Liver (tissue), 3 donors: ENCODE measurements around the gene SETD1A.
"Not testable (repeated sequence)": the region's sequence is repeated elsewhere in the genome, so short reads cannot be mapped to it uniquely, and the experiment has no call there.

Source experiments
- CTCF ChIP-seq: fragments of 150-350 bp; IDR thresholded peaks from 2 replicates; pipeline ENCODE4 v1.5.1; 2017; ENCODE audit warnings: improper control_type of control experiment, low read depth, low read length; ENCODE audit not compliant: missing input control
- GABPA ChIP-seq, 2 donors: IDR thresholded peaks in 1 of 2; conservative IDR thresholded peaks in 1 of 2; 2 replicates each; pipeline ENCODE4 v1.6.1; 2016; ENCODE audit warnings: antibody characterized with exemption in 2 of 2, mild to moderate bottlenecking in 1 of 2, moderate library complexity in 1 of 2
- HNF4A ChIP-seq, 2 donors: conservative IDR thresholded peaks; 2 replicates each; pipeline ENCODE4 v1.6.1; 2016; ENCODE audit warnings: antibody characterized with exemption in 2 of 2, mild to moderate bottlenecking in 2 of 2
- JUND ChIP-seq, 2 donors: IDR thresholded peaks; 2 replicates each; pipeline ENCODE4 v1.6.1; 2016; ENCODE audit warnings: antibody characterized with exemption in 2 of 2
- RAD21 ChIP-seq, 2 donors: IDR thresholded peaks; 2 replicates each; pipeline ENCODE4 v1.6.1; 2016; ENCODE audit warnings: antibody characterized with exemption in 2 of 2, mild to moderate bottlenecking in 2 of 2
- REST ChIP-seq: IDR thresholded peaks from 2 replicates; pipeline ENCODE4 v1.6.1; 2016; ENCODE audit warnings: antibody characterized with exemption, mild to moderate bottlenecking
- RXRA ChIP-seq, 2 donors: IDR thresholded peaks; 2 replicates each; pipeline ENCODE4 v1.6.1; 2017 to 2018; ENCODE audit warnings: antibody characterized with exemption in 2 of 2, mild to moderate bottlenecking in 1 of 2
- SP1 ChIP-seq: IDR thresholded peaks from 2 replicates; pipeline ENCODE4 v1.6.1; 2018; ENCODE audit warnings: antibody characterized with exemption, mild to moderate bottlenecking
- TAF1 ChIP-seq: conservative IDR thresholded peaks from 2 replicates; pipeline ENCODE4 v1.6.1; 2016; ENCODE audit warnings: antibody characterized with exemption, mild to moderate bottlenecking
- YY1 ChIP-seq: IDR thresholded peaks from 2 replicates; pipeline ENCODE4 v1.6.1; 2016; ENCODE audit warnings: antibody characterized with exemption, mild to moderate bottlenecking
- ZBTB33 ChIP-seq: IDR thresholded peaks from 2 replicates; pipeline ENCODE4 v1.6.1; 2016; ENCODE audit warnings: antibody characterized with exemption
- donor health status: healthy.
- donor health status: healthy.

GRCh38 chr16:31013292-31013691 lies 55.7 kb downstream of the SETD1A start:
- TF ChIP-seq CTCF; RAD21 (IDR thresholded peaks at IDR 0.05); SP1; TAF1; RXRA (IDR thresholded peaks at IDR 0.05); ZBTB33; JUND (IDR thresholded peaks at IDR 0.05); REST; HNF4A (conservative IDR thresholded peaks at IDR 0.05); GABPA (IDR thresholded peaks at IDR 0.05 in 1 of 2, conservative IDR thresholded peaks at IDR 0.05 in 1 of 2); YY1: not testable (repeated sequence)
